Ishikawa (cell line): ENCODE measurements around the gene PYHIN1.

ENCODE experiments used
- CEBPB ChIP-seq: IDR thresholded peaks from 2 replicates; pipeline ENCODE4 v1.6.1; 2012
- CREB1 ChIP-seq: IDR thresholded peaks from 2 replicates; pipeline ENCODE4 v1.6.1; 2012; ENCODE audit warnings: low read depth
- EGR1 ChIP-seq: IDR thresholded peaks from 2 replicates; pipeline ENCODE4 v1.6.1; 2012
- EP300 ChIP-seq: IDR thresholded peaks from 2 replicates; pipeline ENCODE4 v1.6.1; 2012; ENCODE audit warnings: borderline replicate concordance
- FOXM1 ChIP-seq: IDR thresholded peaks from 2 replicates; pipeline ENCODE4 v1.6.1; 2012; ENCODE audit warnings: low read depth, borderline replicate concordance
- NFIC ChIP-seq: IDR thresholded peaks from 2 replicates; pipeline ENCODE4 v1.6.1; 2012
- RAD21 ChIP-seq: IDR thresholded peaks from 2 replicates; pipeline ENCODE4 v1.6.1; 2012; ENCODE audit warnings: low read depth
- TAF1 ChIP-seq: IDR thresholded peaks from 2 replicates; pipeline ENCODE4 v1.6.1; 2012; ENCODE audit warnings: low read depth, mild to moderate bottlenecking
- TCF12 ChIP-seq: IDR thresholded peaks from 2 replicates; pipeline ENCODE4 v1.6.1; 2012; ENCODE audit warnings: low read depth
- TEAD4 ChIP-seq: IDR thresholded peaks from 2 replicates; pipeline ENCODE4 v1.6.1; 2012
- YY1 ChIP-seq: IDR thresholded peaks from 2 replicates; pipeline ENCODE4 v1.6.1; 2012; ENCODE audit warnings: low read depth
- ZBTB7A ChIP-seq: IDR thresholded peaks from 2 replicates; pipeline ENCODE4 v1.6.1; 2012; ENCODE audit warnings: low read depth
- TF ChIP-seq, protein P1 (sequence below): IDR thresholded peaks from 2 replicates; pipeline ENCODE4 v1.6.1; 2012
- TF ChIP-seq, protein P2 (sequence below): IDR thresholded peaks from 2 replicates; pipeline ENCODE4 v1.6.1; 2012
- TF ChIP-seq, protein P3 (sequence below): IDR thresholded peaks from 2 replicates; pipeline ENCODE4 v1.6.1; 2012; ENCODE audit warnings: low read depth, mild to moderate bottlenecking

The PYHIN1 gene

DNA sequence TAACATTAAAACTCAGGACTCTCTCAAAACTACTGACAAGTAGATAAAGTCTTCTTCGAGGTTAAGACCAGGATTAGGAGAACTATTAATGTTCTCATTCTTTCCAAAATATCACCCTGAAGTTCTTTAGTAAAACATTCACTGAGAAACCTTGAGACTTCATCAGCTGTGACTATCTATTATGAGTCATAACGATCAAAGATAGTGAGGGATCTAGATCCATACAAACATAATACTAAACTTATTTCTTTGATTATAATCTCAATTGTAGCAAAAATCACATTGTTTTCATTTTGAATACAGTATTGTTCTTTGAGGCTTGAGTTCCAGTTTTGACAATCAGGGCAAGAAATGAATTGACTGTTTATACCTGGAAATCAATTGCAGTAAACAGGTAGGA, 11.1 kb downstream of the PYHIN1 start:
- TF ChIP-seq, protein P1, sequence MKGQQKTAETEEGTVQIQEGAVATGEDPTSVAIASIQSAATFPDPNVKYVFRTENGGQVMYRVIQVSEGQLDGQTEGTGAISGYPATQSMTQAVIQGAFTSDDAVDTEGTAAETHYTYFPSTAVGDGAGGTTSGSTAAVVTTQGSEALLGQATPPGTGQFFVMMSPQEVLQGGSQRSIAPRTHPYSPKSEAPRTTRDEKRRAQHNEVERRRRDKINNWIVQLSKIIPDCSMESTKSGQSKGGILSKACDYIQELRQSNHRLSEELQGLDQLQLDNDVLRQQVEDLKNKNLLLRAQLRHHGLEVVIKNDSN, result no peak
- TF ChIP-seq RAD21, result no peak
- no peak for TF ChIP-seq TAF1
- TF ChIP-seq, protein P2, sequence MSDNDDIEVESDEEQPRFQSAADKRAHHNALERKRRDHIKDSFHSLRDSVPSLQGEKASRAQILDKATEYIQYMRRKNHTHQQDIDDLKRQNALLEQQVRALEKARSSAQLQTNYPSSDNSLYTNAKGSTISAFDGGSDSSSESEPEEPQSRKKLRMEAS, result no peak

DNA sequence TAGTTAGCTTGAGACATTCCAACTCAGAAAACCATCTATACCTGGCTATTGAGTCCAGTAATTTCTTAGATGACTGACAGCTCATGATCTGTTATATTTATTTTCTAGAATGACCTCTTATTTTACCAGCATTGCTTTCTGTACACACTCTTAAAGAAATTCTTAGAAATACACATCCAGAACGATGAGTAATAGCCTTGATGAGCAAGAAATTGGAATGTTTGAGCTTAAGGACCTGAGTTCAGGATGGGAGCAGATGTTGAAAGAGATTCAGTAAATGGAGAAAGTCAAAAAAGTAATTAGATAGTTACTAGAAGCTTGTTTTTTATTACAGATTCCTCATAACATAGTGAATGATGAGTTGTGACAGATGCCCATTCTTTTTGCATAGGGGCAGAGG, 11.7 kb downstream of the PYHIN1 start:
- TF ChIP-seq, protein P1, result no peak
- TF ChIP-seq, protein P3, sequence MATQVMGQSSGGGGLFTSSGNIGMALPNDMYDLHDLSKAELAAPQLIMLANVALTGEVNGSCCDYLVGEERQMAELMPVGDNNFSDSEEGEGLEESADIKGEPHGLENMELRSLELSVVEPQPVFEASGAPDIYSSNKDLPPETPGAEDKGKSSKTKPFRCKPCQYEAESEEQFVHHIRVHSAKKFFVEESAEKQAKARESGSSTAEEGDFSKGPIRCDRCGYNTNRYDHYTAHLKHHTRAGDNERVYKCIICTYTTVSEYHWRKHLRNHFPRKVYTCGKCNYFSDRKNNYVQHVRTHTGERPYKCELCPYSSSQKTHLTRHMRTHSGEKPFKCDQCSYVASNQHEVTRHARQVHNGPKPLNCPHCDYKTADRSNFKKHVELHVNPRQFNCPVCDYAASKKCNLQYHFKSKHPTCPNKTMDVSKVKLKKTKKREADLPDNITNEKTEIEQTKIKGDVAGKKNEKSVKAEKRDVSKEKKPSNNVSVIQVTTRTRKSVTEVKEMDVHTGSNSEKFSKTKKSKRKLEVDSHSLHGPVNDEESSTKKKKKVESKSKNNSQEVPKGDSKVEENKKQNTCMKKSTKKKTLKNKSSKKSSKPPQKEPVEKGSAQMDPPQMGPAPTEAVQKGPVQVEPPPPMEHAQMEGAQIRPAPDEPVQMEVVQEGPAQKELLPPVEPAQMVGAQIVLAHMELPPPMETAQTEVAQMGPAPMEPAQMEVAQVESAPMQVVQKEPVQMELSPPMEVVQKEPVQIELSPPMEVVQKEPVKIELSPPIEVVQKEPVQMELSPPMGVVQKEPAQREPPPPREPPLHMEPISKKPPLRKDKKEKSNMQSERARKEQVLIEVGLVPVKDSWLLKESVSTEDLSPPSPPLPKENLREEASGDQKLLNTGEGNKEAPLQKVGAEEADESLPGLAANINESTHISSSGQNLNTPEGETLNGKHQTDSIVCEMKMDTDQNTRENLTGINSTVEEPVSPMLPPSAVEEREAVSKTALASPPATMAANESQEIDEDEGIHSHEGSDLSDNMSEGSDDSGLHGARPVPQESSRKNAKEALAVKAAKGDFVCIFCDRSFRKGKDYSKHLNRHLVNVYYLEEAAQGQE, result no peak
- TF ChIP-seq EP300 (no peak), RAD21 (no peak), TCF12 (no peak), CEBPB (no peak), TAF1 (no peak), EGR1 (no peak), TEAD4 (no peak), NFIC (no peak), YY1 (no peak), CREB1 (no peak)
- TF ChIP-seq, protein P2, result no peak

DNA sequence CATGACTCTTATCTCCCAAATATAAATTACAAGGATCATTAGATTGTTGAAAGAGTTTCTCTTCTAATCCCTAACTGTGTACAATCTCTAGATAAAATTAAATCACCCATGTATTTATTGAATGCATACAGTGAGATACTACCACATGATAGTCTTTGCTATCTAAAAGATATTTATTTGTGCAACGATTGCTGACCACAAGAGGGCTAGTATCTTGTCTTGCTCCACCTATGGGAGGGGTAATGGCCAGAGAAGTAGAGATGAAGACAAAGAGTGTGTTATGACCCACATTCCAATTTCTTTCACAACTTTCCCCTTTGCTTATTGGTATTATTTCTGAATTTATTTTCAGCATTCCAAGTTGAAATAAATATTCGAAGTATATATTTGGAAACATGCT, 13.7 kb downstream of the PYHIN1 start:
- TF ChIP-seq FOXM1 (no peak), TAF1 (no peak), RAD21 (no peak), EP300 (no peak), NFIC (no peak), ZBTB7A (no peak), TCF12 (no peak), YY1 (no peak), CREB1 (no peak)
- TF ChIP-seq, protein P1, result no peak
- TF ChIP-seq, protein P3, result no peak
- TF ChIP-seq, protein P2, result no peak

DNA sequence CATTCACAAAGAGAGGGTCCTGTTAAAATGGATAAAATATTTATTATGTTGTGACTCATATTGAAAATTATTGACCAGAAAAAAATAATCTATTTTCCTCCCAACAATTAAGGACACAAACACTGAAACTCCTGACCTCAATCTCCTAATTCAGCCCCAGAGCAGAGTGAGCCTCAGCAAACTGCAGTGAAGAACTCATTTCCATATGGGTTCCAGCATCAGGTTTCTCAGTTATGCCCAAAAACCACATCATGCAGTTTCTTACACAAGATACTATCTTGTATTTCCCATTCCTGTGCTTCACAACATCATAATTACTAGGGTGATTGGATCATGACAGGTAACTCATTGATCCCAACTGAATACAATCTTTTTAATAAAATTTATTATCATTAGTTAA, 15.4 kb downstream of the PYHIN1 start:
- no peak for TF ChIP-seq TAF1
- TF ChIP-seq, protein P1, result no peak
- TF ChIP-seq, protein P3, result no peak
- TF ChIP-seq RAD21, result no peak
- TF ChIP-seq ZBTB7A, result no peak
- TF ChIP-seq YY1, result no peak
- TF ChIP-seq CREB1, result no peak
- no peak for TF ChIP-seq CEBPB
- TF ChIP-seq EP300, result no peak
- no peak for TF ChIP-seq FOXM1
- TF ChIP-seq, protein P2, result no peak
- no peak for TF ChIP-seq TCF12
